Measurements from ENCODE around the gene MEF2B.

DNA sequence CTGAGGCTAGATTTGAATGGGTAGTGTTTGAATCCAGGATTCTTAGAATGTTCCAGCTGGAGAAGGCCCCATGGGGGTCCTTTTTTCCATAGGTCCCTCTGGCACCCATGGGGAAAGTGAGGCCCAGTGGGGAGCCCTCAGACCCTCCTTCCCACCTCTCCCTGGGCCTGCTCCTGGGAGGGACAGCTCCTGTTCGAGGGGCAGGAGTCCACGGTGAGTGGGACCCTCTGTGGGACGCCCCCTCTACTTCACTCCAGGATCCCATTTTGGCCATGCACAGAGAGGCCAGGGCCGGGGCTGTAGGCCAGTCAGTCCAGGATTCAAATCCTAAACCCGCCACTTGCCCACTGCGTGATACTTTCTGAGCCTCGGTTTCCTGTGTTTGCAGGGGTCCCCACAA is 7.6 kb downstream of the MEF2B start:
- TF ChIP-seq, protein P1, sequence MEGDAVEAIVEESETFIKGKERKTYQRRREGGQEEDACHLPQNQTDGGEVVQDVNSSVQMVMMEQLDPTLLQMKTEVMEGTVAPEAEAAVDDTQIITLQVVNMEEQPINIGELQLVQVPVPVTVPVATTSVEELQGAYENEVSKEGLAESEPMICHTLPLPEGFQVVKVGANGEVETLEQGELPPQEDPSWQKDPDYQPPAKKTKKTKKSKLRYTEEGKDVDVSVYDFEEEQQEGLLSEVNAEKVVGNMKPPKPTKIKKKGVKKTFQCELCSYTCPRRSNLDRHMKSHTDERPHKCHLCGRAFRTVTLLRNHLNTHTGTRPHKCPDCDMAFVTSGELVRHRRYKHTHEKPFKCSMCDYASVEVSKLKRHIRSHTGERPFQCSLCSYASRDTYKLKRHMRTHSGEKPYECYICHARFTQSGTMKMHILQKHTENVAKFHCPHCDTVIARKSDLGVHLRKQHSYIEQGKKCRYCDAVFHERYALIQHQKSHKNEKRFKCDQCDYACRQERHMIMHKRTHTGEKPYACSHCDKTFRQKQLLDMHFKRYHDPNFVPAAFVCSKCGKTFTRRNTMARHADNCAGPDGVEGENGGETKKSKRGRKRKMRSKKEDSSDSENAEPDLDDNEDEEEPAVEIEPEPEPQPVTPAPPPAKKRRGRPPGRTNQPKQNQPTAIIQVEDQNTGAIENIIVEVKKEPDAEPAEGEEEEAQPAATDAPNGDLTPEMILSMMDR (IDR thresholded peaks at IDR 0.05) = no peak
- TF ChIP-seq POLR2AphosphoS5 (IDR thresholded peaks at IDR 0.05; ENCODE audit: low read depth, low read length) (no peak), REST (IDR thresholded peaks at IDR 0.05; ENCODE audit: insufficient read depth in 1 of 2, low read depth in 2 of 2, low read length in 1 of 2) (no peak), SIN3A (IDR thresholded peaks at IDR 0.05; ENCODE audit: borderline replicate concordance, insufficient read depth, low read depth, low read length) (no peak)

All from Panc1 (cell line).